NCI-H510A treated with DMSO at 0.1 percent for 48 hours (cell line): ENCODE results near the gene CHIC2.

Experiments
- DNase-seq: peaks from one replicate; lab custom pipeline; 2025; lab: John Stamatoyannopoulos, UW

CHIC2 gene

DNA sequence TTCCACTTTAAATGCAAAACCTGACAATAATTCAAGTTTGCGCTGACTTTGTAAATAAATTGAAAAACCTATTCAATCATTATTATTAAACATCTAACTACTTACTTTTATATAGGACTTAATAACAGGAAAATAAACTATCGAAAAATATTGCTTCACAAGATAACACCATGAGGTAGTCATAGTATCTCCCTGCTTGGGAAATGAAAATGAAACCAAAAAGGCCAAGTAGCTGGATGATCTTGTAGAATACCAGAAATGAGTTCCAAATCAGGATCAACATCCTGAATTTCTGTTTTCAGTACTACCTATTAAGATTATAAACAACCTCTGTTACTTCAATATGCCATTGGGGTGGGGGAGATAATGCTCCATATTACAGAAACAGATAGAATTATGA is 58.9 kb downstream of the CHIC2 start:
- DNase-seq: no peak

DNA sequence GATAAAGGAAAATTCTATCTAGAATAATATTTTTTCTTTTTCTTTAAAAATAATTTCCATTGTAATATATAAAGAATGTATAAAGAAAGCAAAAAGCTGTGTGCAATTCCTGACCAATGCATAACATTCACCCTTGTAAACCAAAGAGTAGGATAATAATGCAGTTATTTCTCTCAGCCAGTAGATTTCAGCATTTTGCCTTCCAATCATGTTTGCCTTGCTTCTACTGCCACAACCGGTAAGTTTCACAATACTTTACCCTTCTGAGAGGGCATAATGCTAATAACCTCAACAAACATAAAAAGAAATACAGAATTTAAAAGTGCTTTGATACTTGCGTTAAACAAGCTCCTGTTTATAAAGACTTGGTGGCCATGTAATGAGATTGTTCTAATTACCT is 59.9 kb downstream of the CHIC2 start:
- no peak for DNase-seq

DNA sequence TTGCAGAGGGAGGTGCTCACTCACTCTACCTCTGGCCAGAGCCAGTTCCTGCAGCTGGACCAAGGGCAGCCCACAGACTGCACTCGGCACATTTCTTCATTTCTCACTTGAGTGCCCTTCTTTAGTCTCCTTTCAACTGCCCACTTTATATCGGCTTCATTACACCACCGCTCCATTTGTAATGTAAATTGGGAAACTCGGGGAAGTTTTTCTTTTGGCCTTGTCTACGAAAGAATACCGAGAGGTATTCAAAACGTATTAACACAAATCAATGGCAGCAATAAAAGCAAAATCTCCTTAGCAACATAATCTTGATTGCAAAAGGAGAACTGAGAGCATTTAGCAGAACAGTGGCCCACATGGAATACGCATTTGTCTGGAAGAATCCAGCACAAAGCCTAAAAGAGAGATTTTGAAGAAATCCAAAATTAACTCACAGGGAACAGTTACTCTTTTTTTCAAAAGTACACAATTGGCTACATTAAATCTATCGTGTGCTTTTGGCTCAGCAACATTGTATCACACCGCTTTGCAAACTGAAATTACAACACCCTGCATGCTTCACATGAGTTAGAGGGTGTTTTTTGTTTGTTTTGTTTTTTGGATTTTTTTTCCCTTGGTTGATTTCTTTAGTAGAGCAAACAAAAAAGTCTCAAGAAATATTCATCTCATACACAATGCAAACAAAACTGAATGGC is 62.6 kb downstream of the CHIC2 start:
- DNase-seq: no peak

DNA sequence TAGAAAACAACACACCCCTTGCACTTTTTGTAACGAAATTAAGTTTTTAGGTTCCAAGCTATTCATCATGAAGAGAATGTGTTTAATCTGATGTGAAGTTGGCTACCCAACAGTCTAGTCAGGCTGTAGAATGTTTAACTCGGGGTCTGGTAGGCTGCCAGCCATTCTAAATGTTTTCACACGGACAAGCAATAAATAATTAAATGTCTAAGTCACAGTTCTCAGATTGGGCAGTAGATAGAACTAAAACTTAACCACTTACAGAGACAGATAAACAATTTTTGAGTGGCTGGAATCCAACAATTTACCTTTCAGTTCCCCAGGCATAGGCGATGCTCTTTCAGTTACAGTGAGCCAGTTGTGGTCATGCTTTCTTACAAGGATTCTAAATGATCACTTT is 66.5 kb downstream of the CHIC2 start:
- DNase-seq: no peak

DNA sequence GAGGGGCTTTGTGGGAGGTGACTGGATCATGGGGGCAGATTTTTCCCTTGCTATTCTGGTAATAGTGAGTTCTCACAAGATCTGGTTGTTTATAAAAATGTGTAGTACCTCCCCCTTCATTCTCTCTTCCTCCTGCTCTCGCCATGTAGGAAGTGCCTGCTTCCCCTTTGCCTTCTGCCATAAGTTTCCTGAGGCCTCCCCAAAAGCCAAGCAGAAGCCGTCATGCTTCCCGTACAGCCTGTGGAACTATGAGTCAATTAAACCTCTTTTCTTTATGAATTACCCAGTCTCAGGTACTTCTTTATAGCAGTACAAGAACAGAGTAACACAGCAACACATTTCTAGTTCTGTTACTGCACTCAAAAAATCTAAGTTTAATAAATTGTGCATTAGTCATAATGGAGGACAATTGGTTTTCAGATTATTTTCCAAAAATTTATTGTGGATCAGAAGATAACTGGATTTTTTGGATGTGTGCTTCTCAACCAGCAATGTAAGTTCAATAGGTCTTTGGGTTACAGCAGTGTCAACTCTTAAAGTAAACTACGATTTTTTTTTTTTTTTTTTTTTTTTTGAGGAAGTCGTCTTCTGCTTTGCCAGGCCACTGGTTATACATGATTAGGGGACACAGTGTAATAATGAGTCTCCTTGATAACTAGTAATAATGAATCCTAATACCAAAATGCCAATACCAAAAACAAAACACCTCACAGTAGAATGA is 69.9 kb downstream of the CHIC2 start:
- no peak for DNase-seq

DNA sequence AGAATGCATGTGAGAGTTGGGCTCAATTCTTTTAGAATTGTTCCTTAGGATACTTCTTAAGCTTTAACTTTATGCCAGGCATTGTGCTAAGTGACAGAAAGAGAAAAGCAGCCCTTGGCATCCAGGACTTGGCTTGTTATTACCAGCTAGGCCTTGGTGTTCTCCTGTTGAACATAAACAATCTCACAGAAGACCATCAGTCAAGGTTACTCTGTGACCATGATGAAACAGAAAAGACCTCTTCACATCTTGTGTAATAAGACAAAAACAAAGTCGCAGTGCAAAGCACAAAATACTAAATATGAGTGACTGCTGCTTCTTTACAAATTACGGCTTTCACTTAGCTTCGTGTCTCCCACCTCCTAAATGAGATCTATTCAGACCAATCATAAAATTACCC is 71.6 kb downstream of the CHIC2 start:
- no peak for DNase-seq

DNA sequence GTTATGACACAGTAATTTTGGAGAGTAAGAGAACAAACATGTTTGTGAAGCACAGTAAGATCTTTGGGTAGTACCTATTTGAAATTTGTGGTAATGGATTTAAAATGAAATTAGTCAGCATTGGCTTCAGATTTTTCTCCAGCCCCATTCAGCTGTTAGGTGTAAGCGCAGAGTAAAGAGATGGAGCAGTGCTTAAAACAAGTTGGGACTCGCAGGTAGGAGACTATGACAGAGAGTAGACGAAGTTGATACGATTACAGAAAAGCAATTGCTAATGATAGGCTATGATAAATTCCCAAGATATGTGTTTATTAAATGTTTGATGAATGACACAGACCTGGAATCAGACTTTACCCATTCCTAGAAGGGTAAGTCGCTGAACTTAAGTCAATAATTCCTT is 72.6 kb downstream of the CHIC2 start:
- no peak for DNase-seq

DNA sequence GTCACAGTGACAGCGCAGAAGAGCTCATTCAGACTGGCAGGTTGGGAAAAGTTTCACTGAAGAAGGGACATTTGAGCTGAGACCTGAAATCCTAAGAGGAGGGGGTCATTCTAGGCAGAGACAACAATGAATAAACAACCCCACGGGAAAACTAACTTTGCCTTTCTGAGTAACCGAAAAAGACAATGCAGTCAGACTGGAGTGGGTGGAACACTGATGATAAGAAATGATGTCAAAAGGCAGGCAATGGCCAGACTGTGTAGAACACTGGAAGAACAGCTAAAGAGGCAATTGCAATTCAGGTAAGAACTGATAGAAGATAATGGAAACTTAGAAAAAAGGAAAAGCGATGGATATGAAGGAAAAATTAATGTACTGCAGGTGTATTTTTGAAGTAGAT is 73.8 kb downstream of the CHIC2 start:
- no peak for DNase-seq

DNA sequence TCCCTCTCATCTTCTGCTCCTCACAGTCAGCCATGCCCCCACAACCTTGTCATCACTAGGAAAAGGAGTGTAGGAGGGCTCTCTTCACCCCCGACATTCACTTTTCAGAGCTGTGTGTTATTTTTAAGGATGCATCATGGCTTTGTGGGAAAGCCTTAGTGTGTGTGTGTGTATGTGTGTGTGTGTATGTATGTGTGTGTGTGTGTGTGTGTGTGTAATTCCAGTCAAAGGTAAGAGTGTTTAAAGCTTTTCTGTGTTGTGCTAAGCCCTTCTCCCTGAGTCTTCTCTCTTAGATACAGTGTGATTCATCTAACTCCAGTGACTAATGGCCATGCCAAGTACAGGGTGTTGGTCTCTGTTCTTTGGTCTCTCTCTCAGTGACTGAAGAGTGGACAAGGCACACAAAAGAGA is 76.6 kb downstream of the CHIC2 start:
- no peak for DNase-seq

DNA sequence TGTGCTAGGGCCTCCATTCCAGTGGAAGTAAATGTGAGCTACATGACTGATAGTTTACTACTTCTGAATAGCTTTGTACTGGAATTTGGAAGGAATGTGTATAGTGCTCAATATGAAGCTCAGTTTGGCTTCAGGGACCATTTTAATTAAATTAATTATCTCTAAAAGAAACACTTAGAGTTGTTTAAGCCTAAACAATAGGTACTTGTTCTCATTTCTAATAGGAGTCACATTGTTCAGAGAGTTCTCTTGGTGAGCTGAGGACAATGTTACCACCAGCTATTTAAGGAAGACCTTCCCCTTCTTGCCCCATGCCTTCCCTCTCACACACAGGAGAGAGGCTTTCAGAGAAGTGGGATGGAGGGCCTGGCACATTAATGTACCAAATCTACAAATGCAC is 78.3 kb downstream of the CHIC2 start:
- no peak for DNase-seq

DNA sequence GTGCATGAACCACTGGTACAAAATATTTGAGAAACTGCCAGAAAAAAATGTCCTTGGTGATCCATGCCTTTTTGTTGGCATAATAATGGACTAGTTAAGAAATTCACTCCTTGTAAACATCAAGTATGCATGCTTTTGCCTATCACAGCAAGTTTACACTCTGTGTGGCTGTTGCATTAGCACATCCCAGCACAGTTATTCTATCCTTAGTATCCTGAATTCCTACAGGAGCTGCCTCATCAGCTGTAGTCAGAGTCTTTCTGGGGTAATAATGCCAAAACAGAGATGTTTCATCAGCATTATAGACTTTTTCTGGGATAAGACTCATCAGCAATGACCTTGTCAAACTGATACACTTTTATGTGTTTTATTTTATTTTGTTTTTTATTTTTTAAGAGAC is 82.8 kb downstream of the CHIC2 start:
- no peak for DNase-seq

DNA sequence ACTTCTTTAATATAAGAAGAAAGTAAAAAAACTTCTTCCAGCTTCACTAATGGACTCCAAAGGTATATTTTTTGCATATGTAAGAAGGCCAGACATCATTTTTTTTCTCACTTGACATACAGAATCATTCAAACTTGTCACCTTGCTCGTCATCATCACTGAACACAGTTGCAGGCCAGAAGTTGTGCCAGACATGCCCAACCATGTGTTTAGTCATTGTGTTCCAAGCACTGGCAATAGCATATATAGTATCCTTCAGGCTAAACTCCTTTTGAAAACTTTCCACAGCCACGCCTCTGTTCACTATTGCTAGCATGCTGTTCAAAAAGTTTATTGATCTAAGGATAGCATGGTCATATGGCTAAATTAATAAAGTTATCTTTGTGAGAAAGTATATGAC is 83.3 kb downstream of the CHIC2 start:
- no peak for DNase-seq

DNA sequence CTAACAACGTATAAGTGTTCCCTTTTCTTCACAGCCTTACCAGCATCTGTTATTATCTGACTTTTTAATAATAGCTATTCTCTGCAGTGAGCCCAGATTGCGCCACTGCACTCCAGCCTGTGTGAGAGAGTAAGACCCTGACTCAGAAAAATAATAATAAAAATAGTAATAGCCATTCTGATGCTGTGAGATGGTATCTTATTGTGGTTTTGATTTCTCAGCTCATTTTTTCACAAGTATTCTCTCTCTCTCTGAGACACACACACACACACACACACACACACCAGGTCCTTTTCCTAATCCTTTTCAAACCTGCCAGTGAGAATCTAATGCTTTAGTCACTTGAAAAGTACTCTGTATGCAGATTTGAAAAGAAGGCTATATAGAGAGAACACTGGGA is 89.8 kb downstream of the CHIC2 start:
- no peak for DNase-seq

DNA sequence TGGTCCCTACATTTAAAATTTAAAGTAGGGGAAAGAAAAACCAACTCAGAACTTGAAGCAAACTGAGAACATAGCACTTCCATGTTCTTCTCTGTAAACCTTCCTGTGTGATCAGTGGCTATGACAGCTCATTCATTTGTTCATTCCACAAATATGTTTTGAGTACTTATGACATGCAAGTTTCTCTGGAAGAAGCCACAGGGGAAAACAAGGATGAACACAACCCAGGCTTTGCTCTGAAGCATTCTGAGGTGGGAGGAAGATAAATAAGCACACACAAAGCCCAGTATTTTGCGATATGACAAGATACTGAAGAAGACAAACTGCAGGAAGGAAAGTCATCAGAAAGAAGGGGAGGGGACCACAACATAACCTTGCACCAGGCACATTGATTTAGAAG is 96.4 kb downstream of the CHIC2 start:
- no peak for DNase-seq

DNA sequence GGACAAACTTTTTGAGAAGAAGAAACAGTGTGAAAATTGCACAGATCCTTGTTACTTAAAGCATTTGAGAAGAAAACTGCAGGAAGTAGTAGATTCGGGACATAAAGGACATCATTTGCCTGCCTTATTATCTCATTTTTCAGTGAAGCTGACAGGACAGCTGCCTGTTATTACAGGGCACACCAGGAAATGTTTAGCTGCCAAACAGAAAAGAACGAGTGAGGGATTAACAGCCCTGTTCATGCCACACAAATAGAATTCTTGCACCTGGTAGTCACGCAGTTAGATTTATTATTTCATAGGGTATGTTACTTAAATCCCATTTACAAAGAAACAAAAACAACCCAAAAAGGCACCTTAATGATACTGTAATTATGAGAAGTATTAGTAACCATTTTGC is 100.6 kb downstream of the CHIC2 start:
- no peak for DNase-seq

DNA sequence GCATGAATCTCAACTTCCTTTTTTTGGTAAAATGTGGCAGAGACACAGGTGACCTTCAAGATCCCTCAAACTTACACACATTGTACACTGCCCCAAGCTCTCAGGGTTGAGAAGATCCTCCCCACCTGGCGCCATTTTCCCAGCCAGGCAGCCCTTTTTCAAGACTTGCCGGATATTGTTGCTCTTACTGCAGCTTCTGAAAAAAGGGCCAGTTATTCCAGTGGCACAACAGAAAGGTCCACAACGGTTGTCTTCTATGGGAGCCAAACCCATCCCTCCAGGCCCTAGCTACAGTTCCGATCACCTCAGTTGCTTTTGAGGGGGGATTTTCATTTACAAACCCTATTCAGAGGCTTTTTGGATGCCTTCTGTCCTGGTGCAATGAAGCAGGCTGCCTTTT is 101.1 kb downstream of the CHIC2 start:
- no peak for DNase-seq

DNA sequence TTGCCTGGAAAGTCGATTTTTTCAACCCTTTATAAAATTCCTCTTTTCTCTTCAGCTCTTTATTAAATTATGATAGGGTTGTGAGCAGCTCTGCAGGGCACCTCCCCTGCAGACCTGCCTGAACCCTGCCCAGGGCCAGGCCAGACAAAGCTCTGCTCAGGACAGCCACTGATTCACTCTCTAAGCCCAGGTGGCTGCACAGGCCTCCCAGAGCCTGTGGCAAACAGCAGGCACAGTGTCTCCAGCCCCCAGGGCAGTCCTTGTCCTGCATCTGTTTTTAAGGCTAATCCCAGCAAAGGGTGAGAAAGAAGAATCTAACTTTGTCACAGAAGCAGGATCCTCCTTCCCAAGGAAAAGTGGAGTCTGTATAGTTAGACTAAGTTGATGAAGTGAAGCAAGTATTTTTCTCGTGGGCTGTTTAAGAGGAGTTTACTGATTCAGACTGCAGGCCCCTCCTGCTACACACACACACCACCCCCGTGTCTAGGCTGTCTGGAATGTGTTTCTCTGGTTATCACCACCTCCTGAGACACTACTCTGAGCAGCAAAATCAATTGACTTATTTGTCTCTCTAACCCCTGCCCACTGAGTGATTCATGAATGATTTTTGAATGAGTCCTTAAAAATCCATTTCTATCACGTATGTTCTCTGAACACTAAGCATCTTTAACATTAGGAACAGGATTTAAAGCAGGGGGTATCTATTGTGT is 101.7 kb downstream of the CHIC2 start:
- no peak for DNase-seq

DNA sequence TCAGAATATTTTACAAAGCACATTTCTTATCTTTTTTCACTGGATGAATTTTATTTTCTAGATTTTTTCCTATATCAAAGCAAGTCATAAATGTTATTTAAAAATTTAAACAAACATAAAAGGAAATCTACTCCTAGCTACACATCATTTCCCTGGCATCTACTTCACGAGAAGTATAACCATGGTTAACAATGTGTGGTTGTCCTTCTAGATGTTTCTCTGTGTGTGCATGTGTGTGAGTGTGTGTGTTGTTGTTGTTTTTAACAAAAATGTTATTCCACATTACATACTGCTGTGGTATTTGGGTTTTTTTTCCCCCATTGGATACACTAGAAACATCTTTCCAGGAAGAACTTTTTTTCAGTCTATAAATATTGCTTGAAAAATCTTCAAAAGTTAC is 103.1 kb downstream of the CHIC2 start:
- DNase-seq: no peak

DNA sequence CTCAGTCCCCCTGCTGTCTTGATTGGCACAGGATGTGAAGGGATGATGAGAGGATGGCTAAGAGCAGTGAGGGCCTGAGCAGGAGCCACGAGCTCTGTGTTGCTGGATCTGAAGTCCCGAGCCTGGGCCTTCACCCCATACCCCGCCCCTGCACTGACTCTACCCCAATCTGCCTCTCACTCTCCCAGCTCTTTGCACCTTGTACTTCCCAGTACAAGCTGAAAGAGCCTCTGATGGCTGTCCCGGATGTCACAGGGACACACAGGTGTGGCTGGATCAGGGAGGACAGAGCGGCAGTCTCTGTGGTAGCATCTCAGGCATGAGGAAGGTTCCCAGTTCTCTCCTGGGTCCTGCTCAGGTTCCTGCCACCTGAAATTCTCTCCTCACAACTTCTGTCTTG is 103.6 kb downstream of the CHIC2 start:
- DNase-seq: no peak
